Measurements from ENCODE around the gene SCCPDH.
"Not testable (repeated sequence)": the region's sequence is repeated elsewhere in the genome, so short reads cannot be mapped to it uniquely, and the experiment has no call there.

The SCCPDH gene

DNA sequence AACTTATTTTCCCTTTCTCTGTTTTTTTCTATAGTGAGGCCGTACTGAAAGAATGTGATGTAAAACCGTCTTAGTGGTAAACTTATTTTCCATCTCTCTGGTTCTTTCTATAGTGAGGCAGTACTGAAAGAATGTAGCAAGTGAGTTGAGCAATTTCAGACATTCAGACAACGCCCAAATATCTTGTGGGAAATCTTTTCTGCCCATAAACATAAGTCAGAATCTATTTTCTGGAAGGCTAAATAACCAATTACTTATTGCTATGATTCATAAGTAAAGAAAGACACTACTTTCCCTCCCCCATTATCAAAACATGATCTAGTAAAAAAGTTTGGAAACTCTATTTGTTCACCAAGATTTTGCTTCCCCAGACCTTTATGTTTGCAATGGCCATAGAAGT is 18.8 kb upstream of the SCCPDH start:
- no peak for DNase-seq (ENCODE audit: low spot score)

DNA sequence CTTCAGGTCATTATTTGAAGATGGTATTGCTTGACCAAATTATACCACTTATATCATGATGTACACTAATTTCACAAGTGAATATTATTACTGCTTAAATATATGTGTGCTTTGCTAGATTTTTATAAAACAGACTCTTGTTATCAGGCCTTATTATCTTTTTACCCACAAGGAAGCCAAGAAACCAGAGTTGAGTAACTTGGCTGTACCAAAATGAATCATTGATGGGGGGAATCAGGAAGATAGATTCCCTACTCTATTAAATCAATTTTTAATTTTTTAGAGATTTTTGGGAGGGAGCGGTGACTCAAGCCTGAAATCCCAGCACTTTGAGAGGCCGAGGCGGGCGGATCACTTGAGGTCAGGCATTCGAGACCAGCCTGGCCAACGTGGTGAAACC is 16.0 kb upstream of the SCCPDH start:
- DNase-seq (ENCODE audit: low spot score), result no peak

DNA sequence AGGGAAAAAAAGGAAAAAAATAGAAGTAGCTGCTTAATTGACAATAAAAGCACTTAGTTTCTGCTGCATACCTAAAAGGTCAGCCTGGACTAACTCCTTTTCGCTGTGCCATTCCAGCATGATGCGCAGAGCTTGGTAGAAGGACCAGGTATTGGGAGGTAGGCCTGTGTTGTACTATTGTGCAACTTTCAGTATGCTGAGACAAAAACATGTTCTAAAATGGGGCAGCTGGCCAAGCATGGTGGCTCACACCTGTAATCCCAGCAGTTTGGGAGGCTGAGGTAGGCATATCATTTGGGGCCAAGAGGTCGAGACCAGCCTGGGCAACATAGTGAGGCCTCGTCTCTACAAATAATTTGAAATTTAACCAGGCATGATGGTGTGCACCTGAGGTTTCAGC is 15.0 kb upstream of the SCCPDH start:
- no peak for DNase-seq (ENCODE audit: low spot score)

DNA sequence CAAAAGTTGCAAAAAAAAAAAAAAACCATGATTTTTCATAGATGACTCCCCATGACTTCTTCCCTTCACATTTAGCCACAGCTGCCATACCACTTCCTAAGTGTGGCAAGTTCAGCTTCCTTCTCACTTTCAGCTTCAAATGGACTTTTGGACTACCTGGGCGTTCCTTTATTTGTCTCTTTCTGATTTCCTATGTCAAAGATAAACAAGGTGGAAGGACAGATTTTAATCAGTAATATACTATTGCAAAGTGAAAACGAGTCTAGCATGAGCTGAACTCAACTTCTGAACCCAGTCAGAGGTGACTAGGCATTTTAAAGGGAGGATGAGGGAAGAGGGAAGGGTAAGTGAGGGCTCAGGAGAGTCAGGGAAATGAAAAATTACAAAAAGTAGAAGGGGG is 14.4 kb upstream of the SCCPDH start:
- DNase-seq (ENCODE audit: low spot score), result no peak

DNA sequence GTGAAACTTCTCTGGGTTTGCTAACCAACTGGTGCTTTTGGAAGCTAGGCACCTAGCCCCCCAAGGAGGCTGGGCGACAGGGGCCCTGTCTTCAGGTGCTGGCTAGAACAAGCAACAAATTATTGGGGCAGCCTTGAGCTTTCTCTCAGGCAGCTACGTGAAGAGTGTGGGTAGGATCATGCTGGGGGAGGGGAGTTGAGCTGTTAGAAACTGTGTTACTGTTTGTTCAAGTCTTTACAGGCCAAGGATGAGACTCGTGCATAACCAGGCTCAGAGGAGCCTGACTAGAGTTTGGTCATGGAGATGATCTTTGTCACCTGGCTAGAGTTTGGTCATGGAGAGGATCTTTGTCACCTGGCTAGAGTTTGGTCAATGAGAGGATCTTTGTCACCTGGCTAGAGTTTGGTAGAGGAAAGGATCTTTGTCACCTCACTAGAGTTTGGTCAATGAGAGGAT is 12.6 kb upstream of the SCCPDH start:
- no peak for DNase-seq (ENCODE audit: low spot score)

DNA sequence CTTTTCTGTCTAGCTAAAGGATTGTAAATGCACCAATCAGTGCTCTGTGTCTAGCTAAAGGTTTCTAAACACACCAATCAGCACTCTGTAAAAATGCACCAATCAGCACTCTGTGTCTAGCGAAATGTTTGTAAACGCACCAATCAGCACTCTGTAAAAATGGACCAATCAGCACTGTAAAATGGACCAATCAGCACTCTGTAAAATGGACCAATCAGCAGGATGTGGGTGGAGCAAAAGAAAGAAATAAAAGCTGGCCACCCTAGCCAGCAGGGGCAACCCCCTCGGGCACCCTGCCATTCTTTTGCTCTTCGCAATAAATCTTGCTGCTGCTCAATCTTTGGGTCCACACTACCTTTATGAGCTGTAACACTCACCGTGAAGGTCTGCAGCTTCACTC is 11.8 kb upstream of the SCCPDH start:
- not testable (repeated sequence) for DNase-seq (ENCODE audit: low spot score)

DNA sequence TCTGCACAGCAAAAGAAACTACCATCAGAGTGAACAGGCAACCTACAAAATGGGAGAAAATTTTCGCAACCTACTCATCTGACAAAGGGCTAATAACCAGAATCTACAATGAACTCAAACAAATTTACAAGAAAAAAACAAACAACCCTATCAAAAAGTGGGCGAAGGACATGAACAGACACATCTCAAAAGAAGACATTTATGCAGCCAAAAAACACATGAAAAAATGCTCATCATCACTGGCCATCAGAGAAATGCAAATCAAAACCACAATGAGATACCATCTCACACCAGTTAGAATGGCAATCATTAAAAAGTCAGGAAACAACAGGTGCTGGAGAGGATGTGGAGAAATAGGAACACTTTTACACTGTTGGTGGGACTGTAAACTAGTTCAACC is 4.8 kb upstream of the SCCPDH start:
- not testable (repeated sequence) for DNase-seq (ENCODE audit: low spot score)

DNA sequence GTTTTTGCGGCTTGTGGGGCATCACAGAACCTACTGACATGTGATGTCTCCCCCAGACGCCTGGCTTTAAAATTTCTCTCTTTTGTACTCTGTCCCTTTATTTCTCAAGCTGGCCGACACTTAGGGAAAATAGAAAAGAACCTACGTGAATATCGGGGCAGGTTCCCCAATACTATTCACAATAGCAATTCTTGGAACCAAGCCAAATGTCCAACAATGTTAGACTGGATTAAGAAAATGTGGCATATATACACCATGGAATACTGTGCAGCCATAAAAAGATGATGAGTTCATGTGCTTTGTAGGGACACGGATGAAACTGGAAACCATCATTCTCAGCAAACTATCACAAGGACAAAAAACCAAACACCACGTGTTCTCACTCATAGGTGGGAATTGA is 3.4 kb upstream of the SCCPDH start:
- not testable (repeated sequence) for DNase-seq (ENCODE audit: low spot score)

DNA sequence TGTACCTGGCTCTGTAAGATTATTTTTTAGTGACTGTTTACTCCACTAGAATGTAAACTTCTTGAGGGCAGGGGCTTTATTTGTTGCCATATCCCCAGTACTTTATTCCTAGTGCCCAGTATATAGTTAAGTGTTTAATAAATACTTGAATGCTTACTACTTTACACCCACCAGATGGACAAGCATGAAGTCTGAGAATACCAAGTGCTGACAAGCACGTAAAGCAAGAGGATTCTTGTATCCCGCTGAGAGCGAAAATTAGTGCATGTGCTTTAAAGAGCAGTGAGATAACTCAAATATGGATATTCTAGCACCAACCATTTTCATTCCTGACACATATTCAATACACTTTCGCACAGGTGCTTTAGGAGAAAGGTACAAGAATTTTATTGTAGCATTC is 1.5 kb upstream of the SCCPDH start:
- DNase-seq (ENCODE audit: low spot score), result no peak

DNA sequence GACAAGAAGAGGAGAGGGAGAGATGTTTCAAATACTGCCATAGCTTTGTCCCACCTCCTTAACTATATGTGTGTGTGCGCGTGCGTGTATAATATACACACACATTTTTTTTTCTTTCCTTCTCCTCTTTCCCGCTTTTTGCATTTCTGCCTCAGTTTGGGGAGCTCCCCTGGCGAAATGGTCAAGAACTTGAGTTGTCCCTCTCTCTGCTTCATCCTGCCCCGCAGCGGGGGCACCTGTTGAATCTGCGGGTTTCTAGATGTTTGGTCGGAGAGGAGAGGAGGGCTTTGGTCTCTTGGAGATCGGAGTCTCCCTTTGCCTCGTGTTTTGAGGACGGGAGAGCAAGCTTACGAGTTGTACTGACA is 504 bp downstream of the SCCPDH start:
- DNase-seq (ENCODE audit: low spot score), result no peak

DNA sequence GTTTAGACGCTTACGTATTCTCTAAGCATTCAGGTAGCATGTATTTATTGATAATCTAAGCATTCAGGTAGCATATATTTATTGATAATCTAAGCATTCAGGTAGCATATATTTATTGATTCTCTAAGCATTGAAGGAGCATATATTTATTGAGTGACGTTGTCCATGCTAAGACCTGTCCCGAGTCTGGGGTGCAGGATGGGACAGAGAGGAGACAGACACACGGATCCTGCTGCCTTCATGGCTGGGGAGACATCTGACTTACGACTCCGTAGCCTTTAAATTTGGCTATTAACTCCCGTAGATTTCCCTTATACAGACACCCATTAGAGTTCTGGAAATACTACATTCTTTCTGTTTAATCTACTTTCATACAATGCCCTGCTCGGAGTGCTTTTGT is 982 bp downstream of the SCCPDH start:
- DNase-seq (ENCODE audit: low spot score), result no peak

DNA sequence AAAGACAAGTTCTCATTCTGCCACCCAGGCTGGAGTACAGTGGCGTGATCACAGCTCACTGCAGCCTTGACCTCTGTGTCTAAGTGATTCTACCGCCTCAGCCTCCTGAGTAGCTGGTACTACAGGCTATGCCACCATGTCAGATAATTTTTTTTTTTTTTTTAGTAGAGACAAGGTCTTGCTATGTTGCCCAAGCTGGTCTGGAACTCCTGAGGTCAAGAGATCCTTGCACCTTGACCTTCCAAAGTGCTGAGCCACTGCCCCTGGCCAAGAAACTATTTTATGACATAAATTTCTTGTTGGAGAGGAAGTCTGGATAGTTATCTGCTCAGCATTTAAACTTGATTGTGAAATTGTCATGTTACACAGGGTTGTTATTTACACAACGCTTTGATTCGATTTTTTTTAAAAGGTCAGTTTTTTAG is 2.1 kb downstream of the SCCPDH start:
- no peak for DNase-seq (ENCODE audit: low spot score)

DNA sequence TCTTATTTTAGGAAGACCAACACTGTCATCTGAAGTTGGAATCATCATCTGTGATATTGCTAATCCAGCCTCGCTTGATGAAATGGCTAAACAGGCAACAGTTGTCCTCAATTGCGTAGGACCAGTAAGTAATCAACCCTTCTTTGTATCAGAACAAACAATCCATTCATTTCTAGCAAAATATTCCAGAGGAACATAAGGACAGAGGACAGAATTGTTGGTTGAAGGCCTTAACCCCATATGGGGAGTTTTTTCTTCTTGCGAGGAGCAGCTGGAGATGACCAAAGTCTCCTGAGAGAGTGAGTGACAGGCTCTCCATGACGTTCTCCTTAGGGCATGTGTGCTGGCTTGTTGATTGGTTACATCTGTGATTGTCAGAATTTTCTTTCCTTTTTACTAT is 2.7 kb downstream of the SCCPDH start:
- DNase-seq (ENCODE audit: low spot score), result no peak

DNA sequence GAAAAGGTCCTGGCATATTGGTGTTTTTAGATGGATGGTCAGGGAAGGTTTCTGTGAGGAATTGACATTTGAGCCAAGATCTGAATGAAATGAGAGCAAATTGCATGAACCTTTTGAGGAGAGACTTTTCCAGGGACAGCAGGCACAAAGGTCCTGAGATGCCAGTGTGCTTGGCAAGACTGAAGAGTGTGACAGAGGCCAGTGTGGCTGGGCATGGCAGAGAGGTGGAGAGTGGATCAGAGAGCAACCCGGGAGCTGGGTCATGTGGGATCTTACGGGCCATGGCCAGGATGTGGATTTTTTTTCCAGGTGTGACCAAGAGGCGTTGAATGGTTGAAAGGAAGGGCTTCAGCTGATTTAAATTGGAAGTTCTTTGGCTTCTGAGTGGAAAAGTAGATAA is 3.4 kb downstream of the SCCPDH start:
- no peak for DNase-seq (ENCODE audit: low spot score)

DNA sequence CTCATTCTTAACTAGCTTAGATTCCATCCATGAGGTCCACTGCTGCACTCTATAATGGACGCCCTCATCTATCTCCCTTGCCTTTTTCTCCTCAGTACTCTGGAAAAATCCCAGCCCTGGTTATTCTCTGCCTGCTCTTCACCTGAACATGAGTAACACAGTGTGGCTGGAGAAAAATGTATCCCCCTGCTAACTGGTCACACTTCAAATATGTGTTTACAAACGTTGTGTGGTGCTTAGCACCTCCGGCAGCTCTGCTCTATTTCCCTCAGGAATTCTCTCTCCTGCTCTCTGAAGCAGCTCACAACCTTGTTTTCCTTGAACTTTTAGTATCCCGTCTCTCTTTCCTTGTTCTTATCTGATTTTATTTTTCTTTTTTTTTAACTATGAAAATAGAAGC is 4.1 kb downstream of the SCCPDH start:
- DNase-seq (ENCODE audit: low spot score), result no peak

DNA sequence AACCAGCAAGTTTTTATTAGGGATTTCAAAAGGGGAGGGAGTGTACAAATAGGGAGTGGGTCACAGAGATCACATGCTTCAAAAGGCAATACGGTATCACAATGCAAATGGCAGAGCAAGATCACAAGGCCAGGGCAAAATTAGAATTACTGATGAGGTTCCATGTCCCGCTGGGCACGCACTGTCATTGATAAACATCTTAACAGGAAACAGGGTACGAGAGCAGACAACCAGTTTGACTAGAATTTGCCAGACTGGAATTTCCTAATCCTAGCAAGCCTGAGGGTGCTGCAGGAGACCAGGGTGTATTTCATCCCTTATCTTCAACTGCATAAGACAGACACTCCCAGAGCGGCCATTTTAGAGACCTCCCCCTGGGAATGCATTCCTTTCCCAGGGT is 4.8 kb downstream of the SCCPDH start:
- not testable (repeated sequence) for DNase-seq (ENCODE audit: low spot score)

DNA sequence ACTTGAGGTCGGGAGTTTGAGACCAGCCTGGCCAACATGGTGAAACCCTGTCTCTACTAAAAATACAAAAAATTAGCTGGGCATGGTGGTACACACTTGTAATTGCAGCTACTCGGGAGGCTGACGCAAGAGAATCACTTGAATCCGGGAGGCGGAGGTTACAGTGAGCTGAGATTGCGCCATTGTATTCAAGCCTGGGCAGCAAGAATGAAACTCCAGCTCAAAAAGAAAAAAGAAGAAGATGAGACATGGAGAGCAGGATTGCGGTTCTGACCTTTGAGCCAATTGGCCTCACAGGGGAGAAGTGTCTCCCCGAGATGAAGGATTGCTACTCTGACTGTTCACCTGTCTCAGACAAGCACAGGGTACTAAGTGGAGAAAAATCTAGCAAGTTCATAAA is 6.6 kb downstream of the SCCPDH start:
- no peak for DNase-seq (ENCODE audit: low spot score)

DNA sequence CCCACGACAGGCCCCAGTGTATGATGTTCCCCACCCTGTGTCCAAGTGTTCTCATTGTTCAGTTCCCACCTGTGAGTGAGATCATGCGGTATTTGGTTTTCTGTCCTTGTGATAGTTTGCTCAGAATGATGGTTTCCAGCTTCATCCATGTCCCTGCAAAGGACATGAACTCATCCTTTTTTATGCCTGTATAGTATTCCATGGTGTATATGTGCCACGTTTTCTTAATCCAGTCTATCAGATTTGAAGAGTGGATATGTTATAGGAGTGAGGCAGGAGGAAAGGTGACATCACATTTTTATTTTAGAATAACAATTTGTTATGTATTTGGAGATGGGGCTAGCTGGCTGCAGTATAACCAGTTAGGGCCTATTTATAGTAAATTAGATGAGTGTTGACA is 7.7 kb downstream of the SCCPDH start:
- not testable (repeated sequence) for DNase-seq (ENCODE audit: low spot score)

DNA sequence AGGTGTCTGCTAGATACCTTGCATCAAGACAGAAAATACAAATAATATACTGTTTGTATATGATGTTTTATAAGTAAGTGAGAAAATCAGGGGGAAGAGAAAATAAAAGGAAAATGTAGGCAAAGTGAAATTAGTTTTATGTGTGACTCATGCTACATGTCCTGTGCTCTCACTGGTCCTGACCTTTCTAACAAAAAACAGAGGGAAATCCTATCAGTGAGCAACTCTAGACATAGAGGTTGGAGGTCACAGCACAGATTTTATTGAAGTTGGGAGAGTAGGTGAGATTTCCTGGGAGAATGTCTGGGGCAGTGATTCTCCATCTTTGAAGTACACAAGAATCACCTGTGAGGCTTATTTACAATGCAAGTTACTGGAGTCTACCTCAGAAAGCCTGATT is 9.5 kb downstream of the SCCPDH start:
- no peak for DNase-seq (ENCODE audit: low spot score)

DNA sequence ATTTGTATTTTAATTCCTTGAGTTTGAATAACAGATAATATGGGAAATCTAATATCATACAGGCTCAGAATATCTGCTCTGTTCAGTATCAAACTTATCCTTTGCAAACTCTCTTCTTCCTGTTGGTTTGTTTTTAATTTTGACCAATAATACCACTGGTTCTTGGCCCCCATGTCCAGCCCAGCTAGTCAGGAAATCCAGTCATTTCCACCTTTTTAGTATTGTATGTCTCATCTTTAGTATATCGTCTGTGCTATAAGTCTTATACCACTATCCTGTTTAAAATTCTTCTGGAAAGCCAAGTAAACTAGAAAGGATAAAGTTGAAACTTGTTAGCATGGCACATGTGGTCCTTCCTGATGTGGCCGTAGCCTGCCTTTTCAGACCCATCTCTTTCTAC is 10.7 kb downstream of the SCCPDH start:
- DNase-seq (ENCODE audit: low spot score), result no peak

DNA sequence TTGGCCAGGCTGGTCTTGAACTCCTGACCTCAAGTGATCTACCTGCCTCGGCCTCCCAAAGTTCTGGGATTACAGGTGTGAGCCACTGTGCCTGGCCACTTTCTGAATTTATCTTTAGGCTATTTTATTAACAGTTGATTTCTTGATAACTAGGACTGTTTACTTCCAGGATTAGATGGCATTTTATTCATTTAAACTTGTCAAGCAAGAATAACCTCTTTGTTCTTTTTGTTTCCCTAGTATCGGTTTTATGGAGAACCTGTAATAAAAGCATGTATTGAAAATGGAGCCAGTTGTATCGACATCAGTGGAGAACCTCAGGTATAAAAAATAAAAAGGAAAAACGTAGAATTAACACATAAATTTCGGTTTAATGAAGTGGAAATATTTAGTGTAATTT is 11.5 kb downstream of the SCCPDH start:
- DNase-seq (ENCODE audit: low spot score), result no peak

DNA sequence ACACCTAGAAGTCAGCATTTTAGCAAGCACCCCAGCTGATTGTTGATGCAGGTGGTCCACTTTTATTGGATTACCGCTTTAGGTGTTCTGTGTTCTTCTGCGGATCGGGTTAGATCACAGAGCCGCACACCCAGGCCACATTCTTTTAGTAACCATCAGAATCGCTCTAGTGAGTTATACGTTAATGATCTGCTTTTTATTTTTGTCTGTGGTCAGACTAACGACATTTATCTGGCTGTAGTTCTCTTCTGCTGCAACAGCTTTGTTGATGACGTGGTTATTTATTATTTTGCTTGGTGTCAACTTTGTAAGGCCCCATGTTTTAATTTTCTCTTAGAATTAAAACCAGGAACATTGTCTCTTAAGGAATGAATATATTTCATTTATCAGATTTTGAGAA is 18.2 kb downstream of the SCCPDH start:
- no peak for DNase-seq (ENCODE audit: low spot score)

DNA sequence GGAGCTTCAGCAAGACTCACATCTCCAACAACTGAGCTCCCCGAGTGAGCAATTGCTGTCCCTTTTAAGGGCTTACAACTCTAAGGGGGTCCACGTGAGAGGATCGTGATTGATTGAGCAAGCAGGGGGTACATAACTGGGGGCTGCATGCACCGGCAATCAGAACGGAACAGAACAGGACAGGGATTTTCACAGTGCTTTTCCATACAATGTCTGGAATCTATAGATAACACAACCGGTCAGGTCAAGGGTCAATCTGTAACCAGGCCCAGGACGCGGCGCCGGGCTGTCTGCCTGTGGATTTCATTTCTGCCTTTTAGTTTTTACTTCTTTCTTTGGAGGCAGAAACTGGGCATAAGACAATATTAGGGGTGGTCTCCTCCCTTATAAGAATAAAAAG is 21.9 kb downstream of the SCCPDH start:
- not testable (repeated sequence) for DNase-seq (ENCODE audit: low spot score)

DNA sequence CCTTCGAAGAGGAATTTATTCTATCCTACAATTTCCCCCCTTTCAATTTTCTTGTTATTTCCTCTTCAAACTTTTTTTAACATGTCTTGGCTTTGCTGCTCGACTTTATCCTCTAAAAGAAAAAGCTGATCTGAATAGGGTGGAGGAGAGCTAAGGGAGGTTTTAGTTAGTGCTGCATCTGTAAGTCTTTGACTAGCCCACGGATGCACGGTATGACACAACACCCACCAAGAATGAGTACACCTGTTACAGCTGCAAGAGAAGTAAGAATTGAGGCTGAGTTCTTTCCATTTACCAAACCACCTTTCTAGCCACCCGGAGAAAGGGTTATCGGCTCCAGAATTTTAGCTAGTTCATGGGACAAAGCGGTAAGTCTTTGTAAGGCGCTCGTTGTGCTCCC is 23.8 kb downstream of the SCCPDH start:
- no peak for DNase-seq (ENCODE audit: low spot score)

DNA sequence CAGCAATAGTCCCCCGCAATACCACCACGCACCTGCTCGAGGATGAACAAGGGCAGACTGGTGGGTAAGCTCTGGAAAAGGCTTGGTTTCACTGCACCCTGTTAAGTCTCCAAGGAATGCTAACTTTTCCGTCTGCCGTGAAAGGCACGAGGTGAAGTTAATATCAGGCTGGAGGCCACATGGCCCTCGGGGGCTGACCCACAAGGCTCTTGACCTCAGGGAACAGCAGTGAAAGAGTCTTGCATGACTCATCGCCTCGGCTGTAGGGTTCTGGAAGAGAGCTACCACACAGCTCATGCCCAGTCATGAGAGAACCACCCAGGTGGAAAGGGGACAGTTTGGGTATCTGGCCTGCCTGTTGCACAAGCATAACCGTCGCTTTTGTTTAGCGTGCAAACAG is 24.7 kb downstream of the SCCPDH start:
- DNase-seq (ENCODE audit: low spot score), result no peak

Data from CD4-positive, alpha-beta T cell treated with Interleukin-15 for 4 hours (primary cell).